WTC11 (cell line): ENCODE data around the gene TMED5. TPM values are rescaled to one million over a fixed set of nuclear protein-coding genes. Genes with fewer than 3 reads are reported as not detected.

ENCODE experiments used
- ATAC-seq: fragments of 200-7000 bp; cut with Tn5 transposase; 2 replicates; pipeline ENCODE4 v1.10.0; 2021; ENCODE audit warnings: mild to moderate bottlenecking, moderate library complexity
- CTCF ChIA-PET: fragments of 300-600 bp; sonication (Branson Sonifier 250); formaldehyde crosslinking; loops from one replicate; lab custom pipeline; 2021; ENCODE audit warnings: antibody characterized with exemption; lab: Charles Lee
- POLR2A ChIA-PET: fragments of 350-600 bp; sonication (Branson Sonifier 250); formaldehyde crosslinking; loops from one replicate; lab custom pipeline; 2021; ENCODE audit warnings: antibody characterized with exemption; lab: Charles Lee
- DNase-seq: peaks from one replicate; pipeline ENCODE4 v3.0.0; 2021; ENCODE audit warnings: low spot score
- H3K27ac Mint-ChIP-seq: 2 replicates; pipeline ENCODE4 v1.8.0; 2021; ENCODE audit warnings: mixed read lengths
- H3K27me3 Mint-ChIP-seq: 2 replicates; pipeline ENCODE4 v1.8.0; 2021; ENCODE audit warnings: low read depth, mild to moderate bottlenecking, moderate library complexity, mixed read lengths
- H3K36me3 Mint-ChIP-seq: 2 replicates; pipeline ENCODE4 v1.8.0; 2021; ENCODE audit warnings: mixed read lengths
- H3K4me1 Mint-ChIP-seq: 2 replicates; pipeline ENCODE4 v1.8.0; 2022; ENCODE audit warnings: mixed read lengths
- H3K4me3 Mint-ChIP-seq: 2 replicates; pipeline ENCODE4 v1.8.0; 2021; ENCODE audit warnings: mild to moderate bottlenecking, moderate library complexity, mixed read lengths
- H3K9me3 Mint-ChIP-seq: 2 replicates; pipeline ENCODE4 v1.8.0; 2021; ENCODE audit warnings: mixed read lengths
- CBFB ChIP-seq: sonication (generic); formaldehyde crosslinking; IDR thresholded peaks from 2 replicates; pipeline ENCODE4 v1.8.1; 2022; ENCODE audit warnings: mild to moderate bottlenecking, low read depth, missing genetic modification reagents
- ELF4 ChIP-seq: sonication (generic); formaldehyde crosslinking; IDR thresholded peaks from 2 replicates; pipeline ENCODE4 v1.8.1; 2022; ENCODE audit warnings: low read depth, mild to moderate bottlenecking, moderate library complexity, missing genetic modification reagents
- ERG ChIP-seq: fragments of 250-450 bp; sonication (Bioruptor Pico); IDR thresholded peaks from 2 replicates; pipeline ENCODE4 v1.8.0; 2021; ENCODE audit warnings: mild to moderate bottlenecking
- ETV6 ChIP-seq: sonication (generic); formaldehyde crosslinking; IDR thresholded peaks from 2 replicates; pipeline ENCODE4 v1.8.1; 2022; ENCODE audit warnings: mild to moderate bottlenecking, missing genetic modification reagents
- FOXP1 ChIP-seq: sonication (generic); formaldehyde crosslinking; IDR thresholded peaks from 2 replicates; pipeline ENCODE4 v1.8.0; 2022; ENCODE audit warnings: missing genetic modification reagents, mild to moderate bottlenecking, moderate library complexity, borderline replicate concordance
- FOXP4 ChIP-seq: sonication (generic); formaldehyde crosslinking; IDR thresholded peaks from 2 replicates; pipeline ENCODE4 v1.8.0; 2022; ENCODE audit warnings: mild to moderate bottlenecking, missing genetic modification reagents
- GTF2I ChIP-seq: fragments of 250-450 bp; sonication (Bioruptor Pico); conservative IDR thresholded peaks from 2 replicates; pipeline ENCODE4 v1.4.0; 2021; ENCODE audit warnings: mild to moderate bottlenecking
- JAZF1 ChIP-seq: fragments of 250-450 bp; sonication (Bioruptor Pico); IDR thresholded peaks from 2 replicates; pipeline ENCODE4 v1.9.0; 2021; ENCODE audit warnings: moderate library complexity, mild to moderate bottlenecking, inconsistent platforms
- JUN ChIP-seq: sonication (generic); formaldehyde crosslinking; IDR thresholded peaks from 2 replicates; pipeline ENCODE4 v1.8.0; 2023; ENCODE audit warnings: mild to moderate bottlenecking, missing genetic modification reagents
- KAT7 ChIP-seq: sonication (generic); formaldehyde crosslinking; IDR thresholded peaks from 2 replicates; pipeline ENCODE4 v1.8.1; 2023; ENCODE audit warnings: missing genetic modification reagents, mild to moderate bottlenecking, borderline replicate concordance
- MAX ChIP-seq: sonication (generic); formaldehyde crosslinking; IDR thresholded peaks from 2 replicates; pipeline ENCODE4 v1.8.0; 2022; ENCODE audit warnings: mild to moderate bottlenecking, missing genetic modification reagents
- MLX ChIP-seq: sonication (generic); formaldehyde crosslinking; IDR thresholded peaks from 2 replicates; pipeline ENCODE4 v1.8.1; 2023; ENCODE audit warnings: mild to moderate bottlenecking, missing genetic modification reagents, moderate library complexity
- MYBL2 ChIP-seq: sonication (generic); formaldehyde crosslinking; IDR thresholded peaks from 2 replicates; pipeline ENCODE4 v1.8.1; 2023; ENCODE audit warnings: mild to moderate bottlenecking, moderate library complexity, missing genetic modification reagents
- NFYB ChIP-seq: sonication (generic); formaldehyde crosslinking; conservative IDR thresholded peaks from 2 replicates; pipeline ENCODE4 v1.8.0; 2022; ENCODE audit warnings: low read depth, missing genetic modification reagents
- PREB ChIP-seq: sonication (generic); formaldehyde crosslinking; IDR thresholded peaks from 2 replicates; pipeline ENCODE4 v1.8.1; 2022; ENCODE audit warnings: mild to moderate bottlenecking, missing genetic modification reagents, moderate library complexity, borderline replicate concordance
- SP1 ChIP-seq: sonication (generic); formaldehyde crosslinking; conservative IDR thresholded peaks from 2 replicates; pipeline ENCODE4 v1.8.1; 2022; ENCODE audit warnings: missing genetic modification reagents
- ZMAT4 ChIP-seq: fragments of 250-450 bp; sonication (Bioruptor Pico); IDR thresholded peaks from 2 replicates; pipeline ENCODE4 v1.9.0; 2021; ENCODE audit warnings: mild to moderate bottlenecking
- ZNF219 ChIP-seq: sonication (generic); formaldehyde crosslinking; IDR thresholded peaks from 2 replicates; pipeline ENCODE4 v1.8.0; 2023; ENCODE audit warnings: missing genetic modification reagents, mild to moderate bottlenecking, borderline replicate concordance
- ZNF281 ChIP-seq: sonication (generic); formaldehyde crosslinking; IDR thresholded peaks from 2 replicates; pipeline ENCODE4 v1.8.0; 2023; ENCODE audit warnings: mild to moderate bottlenecking, missing genetic modification reagents
- ZNF317 ChIP-seq: sonication (generic); formaldehyde crosslinking; IDR thresholded peaks from 2 replicates; pipeline ENCODE4 v1.8.1; 2023; ENCODE audit warnings: low read depth, mild to moderate bottlenecking, moderate library complexity, missing genetic modification reagents, borderline replicate concordance
- ZNF396 ChIP-seq: fragments of 250-450 bp; sonication (Bioruptor Pico); IDR thresholded peaks from 2 replicates; pipeline ENCODE4 v1.8.0; 2021; ENCODE audit warnings: mild to moderate bottlenecking, moderate library complexity, borderline replicate concordance
- ZNF512 ChIP-seq: sonication (generic); formaldehyde crosslinking; IDR thresholded peaks from 2 replicates; pipeline ENCODE4 v1.8.1; 2022; ENCODE audit warnings: missing genetic modification reagents, borderline replicate concordance
- total RNA-seq: library from RNA; stranded (reverse); gene quantifications from 3 replicates; pipeline ENCODE4 v1.2.3, GENCODE V29; 2021

TMED5 gene
- total RNA-seq, 1 experiment from 2014 or later, result 28.5 TPM

- POLR2A ChIA-PET, result interaction anchor here (0.5 kb wide), 1 partner anchor 16 kb away, joined by 4 read pairs; no protein-coding TSS in a partner anchor
- DNase-seq (no peak), ATAC-seq (no peak)
- H3K27me3 Mint-ChIP-seq, result no peaks in the 10 kb centered on the region
- no peaks in the 10 kb centered on the region for H3K4me1 Mint-ChIP-seq
- H3K4me3 Mint-ChIP-seq, result no peak overlapping the region
- CTCF ChIA-PET, result no interaction called here
- H3K27ac Mint-ChIP-seq, result no peak overlapping the region
- H3K9me3 Mint-ChIP-seq, result no peaks in the 10 kb centered on the region
- H3K36me3 Mint-ChIP-seq, result peaks cover 23% of the 10 kb centered on the region
- TF ChIP-seq PREB (CRISPR knock-in tag), result no peak
- no peak for TF ChIP-seq ZNF396
- no peak for TF ChIP-seq MAX
- TF ChIP-seq CBFB (CRISPR knock-in tag), result no peak
- no peak for TF ChIP-seq ZNF281
- no peak for TF ChIP-seq ZNF317 (CRISPR knock-in tag)
- no peak for TF ChIP-seq MLX (CRISPR knock-in tag)
- TF ChIP-seq FOXP4, result no peak
- TF ChIP-seq ERG (CRISPR knock-in tag), result no peak
Observed at GRCh38 chr1:93205892-93206566, 25.8 kb upstream of the TMED5 start.

GRCh38 chr1:93200714-93201113, 20.5 kb upstream of the TMED5 start:
- Mint-ChIP-seq H3K4me1 (no peaks in the 10 kb centered on the region), H3K36me3 (peaks cover 26% of the 10 kb centered on the region), H3K27ac (no peak overlapping the region), H3K9me3 (peaks cover 9% of the 10 kb centered on the region), H3K4me3 (no peak overlapping the region), H3K27me3 (no peaks in the 10 kb centered on the region)
- ATAC-seq, result no peak
- POLR2A ChIA-PET, result no interaction called here
- CTCF ChIA-PET, result no interaction called here
- no peak for DNase-seq
- no peak for TF ChIP-seq ETV6
- no peak for TF ChIP-seq ZMAT4 (CRISPR knock-in tag)
- TF ChIP-seq KAT7 (CRISPR knock-in tag), result no peak
- TF ChIP-seq MLX (CRISPR knock-in tag), result no peak
- no peak for TF ChIP-seq JUN (CRISPR knock-in tag)
- no peak for TF ChIP-seq ZNF512 (CRISPR knock-in tag)
- TF ChIP-seq ELF4 (CRISPR knock-in tag), result no peak
- TF ChIP-seq NFYB (CRISPR knock-in tag), result no peak
- no peak for TF ChIP-seq ZNF219 (CRISPR knock-in tag)
- no peak for TF ChIP-seq FOXP1 (CRISPR knock-in tag)
- no peak for TF ChIP-seq MYBL2 (CRISPR knock-in tag)
- no peak for TF ChIP-seq JAZF1 (CRISPR knock-in tag)
- TF ChIP-seq SP1 (CRISPR knock-in tag), result no peak
- no peak for TF ChIP-seq GTF2I (CRISPR knock-in tag)
- no peak for TF ChIP-seq ZNF317 (CRISPR knock-in tag)
